ENCODE measurements around the gene HSD17B13.
"Not testable (repeated sequence)": the region's sequence is repeated elsewhere in the genome, so short reads cannot be mapped to it uniquely, and the experiment has no call there.

GRCh38 chr4:87284268-87284667, 38.4 kb downstream of the HSD17B13 start:
- TF ChIP-seq CTCF (IDR thresholded peaks at IDR 0.05); EZH2 (IDR thresholded peaks at IDR 0.05; ENCODE audit: borderline replicate concordance, insufficient read depth, low read depth, low read length, poor library complexity, severe bottlenecking): not testable (repeated sequence)
